Trophoblast cell (in vitro differentiated cells and primary cell): Measurements from ENCODE around the gene RBM8A.

Source experiments
- DNase-seq, 2 donors: peaks; one replicate each; pipeline ENCODE4 v3.0.0-alpha.2; 2016
- H2AFZ ChIP-seq: 2 replicates; pipeline ENCODE4 v1.6.1; 2013; ENCODE audit warnings: low read length, moderate library complexity, mild to moderate bottlenecking; ENCODE audit not compliant: insufficient read depth, poor library complexity
- H2AK5ac ChIP-seq: 2 replicates; pipeline ENCODE4 v1.6.1; 2013; ENCODE audit warnings: mild to moderate bottlenecking, low read length
- H2BK120ac ChIP-seq: 2 replicates; pipeline ENCODE4 v1.6.1; 2013; ENCODE audit warnings: low read length, mild to moderate bottlenecking, moderate library complexity; ENCODE audit not compliant: insufficient read depth, poor library complexity
- H2BK12ac ChIP-seq: 2 replicates; pipeline ENCODE4 v1.6.1; 2013; ENCODE audit warnings: mild to moderate bottlenecking, low read length, moderate library complexity
- H2BK5ac ChIP-seq: 2 replicates; pipeline ENCODE4 v1.6.1; 2013; ENCODE audit warnings: low read length, low read depth, moderate library complexity, mild to moderate bottlenecking; ENCODE audit not compliant: poor library complexity
- H3K14ac ChIP-seq: 2 replicates; pipeline ENCODE4 v1.6.1; 2013; ENCODE audit warnings: mild to moderate bottlenecking, low read length
- H3K18ac ChIP-seq: 2 replicates; pipeline ENCODE4 v1.6.1; 2013; ENCODE audit warnings: mild to moderate bottlenecking, low read length
- H3K23ac ChIP-seq: 2 replicates; pipeline ENCODE4 v1.6.1; 2013; ENCODE audit warnings: low read length
- H3K27ac ChIP-seq: 2 replicates; pipeline ENCODE4 v1.5.1; 2013; ENCODE audit warnings: low read depth, mild to moderate bottlenecking, inconsistent platforms, low read length, moderate library complexity
- H3K27me3 ChIP-seq: 2 replicates; pipeline ENCODE4 v1.6.1; 2013; ENCODE audit warnings: inconsistent platforms, mild to moderate bottlenecking, low read length, moderate library complexity; ENCODE audit not compliant: insufficient read depth
- H3K36me3 ChIP-seq, 2 experiments: 1 replicate in 1 of 2; 2 replicates in 1 of 2; pipeline ENCODE4 v1.6.1; 2013; ENCODE audit warnings: low read length in 2 of 2, mild to moderate bottlenecking in 2 of 2, moderate library complexity in 1 of 2; ENCODE audit not compliant: insufficient read depth in 2 of 2, control insufficient read depth in 1 of 2
- H3K4ac ChIP-seq: 2 replicates; pipeline ENCODE4 v1.6.1; 2013; ENCODE audit warnings: low read depth, mild to moderate bottlenecking, low read length, moderate library complexity
- H3K4me1 ChIP-seq, 2 experiments: 1 replicate in 1 of 2; 2 replicates in 1 of 2; pipeline ENCODE4 v1.6.1; 2013; ENCODE audit warnings: low read length in 2 of 2, mild to moderate bottlenecking in 2 of 2, moderate library complexity in 1 of 2; ENCODE audit not compliant: insufficient read depth in 2 of 2, control insufficient read depth in 1 of 2
- H3K4me2 ChIP-seq: 2 replicates; pipeline ENCODE4 v1.6.1; 2013; ENCODE audit warnings: inconsistent platforms, mild to moderate bottlenecking, low read length, moderate library complexity
- H3K4me3 ChIP-seq: 2 replicates; pipeline ENCODE4 v1.5.1; 2013; ENCODE audit warnings: mild to moderate bottlenecking, low read depth, low read length, inconsistent platforms
- H3K79me1 ChIP-seq: one replicate; pipeline ENCODE4 v1.6.1; 2013; ENCODE audit warnings: low read length
- H3K79me2 ChIP-seq: 2 replicates; pipeline ENCODE4 v1.6.1; 2013; ENCODE audit warnings: low read length, mild to moderate bottlenecking; ENCODE audit not compliant: control insufficient read depth, insufficient read depth, poor library complexity
- H3K9ac ChIP-seq: 2 replicates; pipeline ENCODE4 v1.6.1; 2013; ENCODE audit warnings: mild to moderate bottlenecking, low read length
- H3K9me3 ChIP-seq: 2 replicates; pipeline ENCODE4 v1.6.1; 2013; ENCODE audit warnings: low read depth, mild to moderate bottlenecking, control low read depth, inconsistent platforms, low read length; ENCODE audit not compliant: insufficient read depth
- H4K12ac ChIP-seq: 2 replicates; pipeline ENCODE4 v1.6.1; 2013; ENCODE audit warnings: low read depth, mild to moderate bottlenecking, low read length, moderate library complexity
- H4K8ac ChIP-seq: 2 replicates; pipeline ENCODE4 v1.6.1; 2013; ENCODE audit warnings: low read depth, mild to moderate bottlenecking, low read length, moderate library complexity
- H4K91ac ChIP-seq: one replicate; pipeline ENCODE4 v1.6.1; 2013; ENCODE audit warnings: low read depth, mild to moderate bottlenecking, low read length, moderate library complexity
- WGBS: extraction: QIAGEN DNeasy Blood & Tissue Kit; methylation state at CpG from one replicate; pipeline ENCODE4 v1.1.7; 2013; ENCODE audit warnings: missing lambda C conversion rate; ENCODE audit not compliant: insufficient read length, insufficient coverage; ENCODE audit errors: extremely low coverage; 5-methylcytosine and 5-hydroxymethylcytosine counted together

RBM8A gene

DNA sequence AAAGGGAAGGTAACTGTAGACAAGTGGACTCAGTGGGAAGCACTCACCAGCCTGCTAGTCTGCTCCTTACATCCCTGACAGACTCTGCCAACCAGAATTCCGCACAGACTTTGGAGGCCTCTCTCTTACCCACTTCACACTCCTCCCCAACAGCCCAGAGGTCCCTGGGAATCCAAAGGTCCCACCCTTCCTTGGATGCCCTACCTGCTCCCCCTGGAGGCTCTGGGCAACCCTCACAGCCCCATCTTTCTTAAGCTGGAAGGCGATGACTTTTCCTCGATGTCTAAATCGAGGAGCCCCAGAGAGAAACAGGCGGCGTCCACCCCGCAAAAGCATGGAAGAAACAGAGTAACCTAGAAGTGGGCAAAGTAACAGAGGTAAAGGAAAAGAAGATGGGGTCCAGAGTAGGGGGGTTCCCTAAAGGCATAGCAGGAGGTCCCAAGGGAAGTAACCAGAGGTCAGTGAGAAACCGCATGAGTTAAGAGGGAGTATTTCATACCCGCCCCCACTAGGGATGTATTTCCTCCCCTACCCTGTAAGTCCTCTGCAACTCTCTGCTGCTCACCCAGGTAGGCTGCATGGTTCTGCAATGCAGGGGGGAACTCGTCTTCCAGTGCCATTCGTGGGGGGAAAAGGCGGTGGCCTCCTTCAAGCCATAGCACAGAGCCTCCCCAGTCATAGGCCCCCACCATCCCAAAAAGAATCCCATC lies 25.8 kb downstream of the RBM8A start:
- DNase-seq: no peak
- Histone ChIP-seq H4K91ac (no peak overlapping the region), H2BK12ac (no peak overlapping the region), H3K4ac (no peak overlapping the region), H2BK5ac (no peak overlapping the region), H4K8ac (no peak overlapping the region), H3K27me3 (no peaks in the 10 kb centered on the region), H3K18ac (no peak overlapping the region), H3K9me3 (peaks cover 2% of the 10 kb centered on the region), H2AFZ (no peak overlapping the region), H3K4me1 (no peaks in the 10 kb centered on the region), H3K23ac (no peak overlapping the region), H3K36me3 (no peaks in the 10 kb centered on the region), H3K27ac (no peak overlapping the region), H4K12ac (no peak overlapping the region), H3K9ac (no peak overlapping the region), H3K4me3 (no peak overlapping the region), H3K4me2 (no peak overlapping the region), H2BK120ac (no peak overlapping the region), H2AK5ac (no peak overlapping the region), H3K79me2 (no peaks in the 10 kb centered on the region), H3K79me1 (no peaks in the 10 kb centered on the region), H3K14ac (no peak overlapping the region)
- WGBS: no CpG with 5 or more reads among the region's 12 CpGs

DNA sequence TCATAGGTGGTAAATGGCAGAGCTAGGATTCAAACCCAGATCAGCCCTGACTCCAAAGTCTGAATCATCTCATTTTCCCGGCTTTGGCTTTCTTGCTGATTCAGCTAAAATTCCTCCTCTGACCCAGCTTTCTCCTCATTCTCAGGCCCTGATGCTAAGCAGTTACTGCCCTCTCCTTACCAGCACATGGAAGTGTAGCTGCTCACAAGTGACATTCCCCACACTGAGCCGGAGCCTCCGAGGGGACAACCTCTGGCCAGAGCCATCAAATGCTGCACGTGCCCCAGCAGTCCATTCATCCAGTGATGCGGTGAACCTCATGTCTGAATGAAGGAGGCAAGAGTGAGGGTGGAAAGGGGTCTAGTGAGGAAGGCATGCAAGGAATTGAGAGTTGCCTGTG lies 28.5 kb downstream of the RBM8A start:
- Histone ChIP-seq H3K36me3 (no peaks in the 10 kb centered on the region), H2AFZ (no peak overlapping the region), H2BK120ac (no peak overlapping the region), H3K23ac (no peak overlapping the region), H4K12ac (no peak overlapping the region), H3K9me3 (peaks cover 2% of the 10 kb centered on the region), H4K8ac (no peak overlapping the region), H2BK5ac (no peak overlapping the region), H3K14ac (no peak overlapping the region), H3K79me2 (no peaks in the 10 kb centered on the region), H3K27me3 (no peaks in the 10 kb centered on the region), H2AK5ac (no peak overlapping the region), H3K4ac (no peak overlapping the region), H3K4me2 (no peak overlapping the region), H2BK12ac (no peak overlapping the region), H3K4me3 (no peak overlapping the region), H3K9ac (no peak overlapping the region), H4K91ac (no peak overlapping the region), H3K27ac (no peak overlapping the region), H3K18ac (no peak overlapping the region), H3K4me1 (no peaks in the 10 kb centered on the region), H3K79me1 (no peaks in the 10 kb centered on the region)
- no peak for DNase-seq
- no CpG with 5 or more reads among the region's 5 CpGs for WGBS

DNA sequence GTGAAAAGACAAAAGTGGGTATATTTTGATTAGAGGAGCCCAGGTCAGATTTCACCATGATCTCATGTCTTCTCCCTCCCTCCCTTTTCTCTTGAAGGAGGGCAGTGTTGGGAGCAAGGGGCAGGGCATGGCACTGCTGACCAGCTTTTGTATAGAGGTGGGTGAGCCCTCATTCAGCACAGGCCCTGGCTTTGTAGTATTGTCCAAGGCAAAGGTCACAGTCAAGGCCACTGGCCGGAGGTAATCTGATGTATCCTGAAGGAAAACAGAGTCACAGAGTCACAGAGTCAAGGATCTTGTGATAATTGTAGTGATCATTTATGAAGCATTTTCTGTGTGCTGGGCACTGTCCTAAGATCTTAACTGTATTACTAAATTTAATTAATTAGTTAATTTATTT lies 29.3 kb downstream of the RBM8A start:
- no peak overlapping the region for H3K18ac ChIP-seq
- H3K4me3 ChIP-seq: no peak overlapping the region
- no peak overlapping the region for H3K23ac ChIP-seq
- H2BK120ac ChIP-seq: no peak overlapping the region
- no peak overlapping the region for H4K12ac ChIP-seq
- H3K79me2 ChIP-seq: no peaks in the 10 kb centered on the region
- no peak overlapping the region for H3K14ac ChIP-seq
- no peaks in the 10 kb centered on the region for H3K36me3 ChIP-seq
- no peak overlapping the region for H3K9ac ChIP-seq
- H2BK5ac ChIP-seq: no peak overlapping the region
- no peak overlapping the region for H2BK12ac ChIP-seq
- no peaks in the 10 kb centered on the region for H3K4me1 ChIP-seq
- no peak overlapping the region for H3K4ac ChIP-seq
- H3K4me2 ChIP-seq: no peak overlapping the region
- H4K8ac ChIP-seq: no peak overlapping the region
- no peak overlapping the region for H3K27ac ChIP-seq
- no CpG with 5 or more reads among the region's 1 CpG for WGBS
- no peak overlapping the region for H2AFZ ChIP-seq
- H3K79me1 ChIP-seq: no peaks in the 10 kb centered on the region
- DNase-seq: no peak
- H4K91ac ChIP-seq: no peak overlapping the region
- no peaks in the 10 kb centered on the region for H3K27me3 ChIP-seq
- no peak overlapping the region for H2AK5ac ChIP-seq
- peaks cover 2% of the 10 kb centered on the region for H3K9me3 ChIP-seq

DNA sequence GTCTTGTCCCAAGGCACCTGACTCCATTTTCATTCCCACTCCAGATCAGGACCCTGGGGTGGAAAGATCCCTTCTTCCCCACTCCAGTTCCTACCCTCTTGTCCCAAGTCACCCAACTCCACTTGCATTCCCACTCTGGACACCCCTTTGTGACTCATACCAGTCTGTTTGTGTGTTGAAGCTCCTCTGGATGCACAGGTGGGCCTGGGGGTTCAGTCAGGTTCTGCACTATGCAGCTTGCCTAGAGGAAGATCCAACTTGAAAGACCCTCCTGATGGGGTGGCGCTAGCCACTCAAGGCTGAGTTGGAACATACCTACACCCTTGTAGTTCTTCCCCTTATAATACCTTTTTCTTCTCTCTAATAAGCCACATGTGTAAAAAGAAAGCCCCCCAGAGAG lies 31.8 kb downstream of the RBM8A start:
- no peak overlapping the region for H2BK120ac ChIP-seq
- no peak overlapping the region for H4K91ac ChIP-seq
- no CpG with 5 or more reads among the region's 1 CpG for WGBS

More for the DNA sequence above, 31.8 kb downstream of the RBM8A start:
- Histone ChIP-seq H3K79me2 (no peaks in the 10 kb centered on the region), H3K27me3 (no peaks in the 10 kb centered on the region), H3K4me1 (peaks cover 0 to 8% of the 10 kb centered on the region in 2 experiments), H4K8ac (no peak overlapping the region), H2AK5ac (no peak overlapping the region), H3K14ac (no peak overlapping the region), H3K36me3 (no peaks in the 10 kb centered on the region), H2BK12ac (no peak overlapping the region), H3K4me2 (no peak overlapping the region), H3K27ac (no peak overlapping the region), H3K4me3 (no peak overlapping the region), H3K18ac (no peak overlapping the region), H3K4ac (no peak overlapping the region), H2BK5ac (no peak overlapping the region), H4K12ac (no peak overlapping the region), H3K9ac (no peak overlapping the region), H3K23ac (no peak overlapping the region), H2AFZ (no peak overlapping the region), H3K79me1 (peaks cover 5% of the 10 kb centered on the region), H3K9me3 (peaks cover 2% of the 10 kb centered on the region)
- DNase-seq: no peak
